SU-DHL-6 (cell line): Measurements from ENCODE around the gene STX3.

Experiments used
- H2AFZ ChIP-seq: fragments of 200-600 bp; sonication (generic); 2 replicates; pipeline ENCODE4 v1.6.1; 2014; ENCODE audit warnings: low read depth, mild to moderate bottlenecking, moderate library complexity, mixed read lengths, antibody characterized with exemption, low read length; ENCODE audit not compliant: severe bottlenecking
- H3F3A ChIP-seq: fragments of 200-600 bp; shearing (Covaris generic); 2 replicates; pipeline ENCODE4 v1.6.0; 2016; ENCODE audit warnings: antibody characterized with exemption, mild to moderate bottlenecking; ENCODE audit not compliant: insufficient read depth
- H3K27ac ChIP-seq: fragments of 200-600 bp; sonication (generic); 2 replicates; pipeline ENCODE4 v1.5.1; 2016; ENCODE audit warnings: low read depth, mild to moderate bottlenecking, low read length, moderate library complexity, mixed read lengths
- H3K27me3 ChIP-seq: fragments of 200-600 bp; sonication (generic), shearing (Covaris generic); 2 replicates; pipeline ENCODE4 v1.6.0; 2014; ENCODE audit warnings: mild to moderate bottlenecking, low read length
- H3K36me3 ChIP-seq: fragments of 200-600 bp; sonication (generic); 2 replicates; pipeline ENCODE4 v1.6.1; 2014; ENCODE audit warnings: mild to moderate bottlenecking, low read length, mixed read lengths
- H3K4me2 ChIP-seq: fragments of 300-600, 200-600 bp; shearing (Covaris generic), sonication (generic); 2 replicates; pipeline ENCODE4 v1.6.0; 2014; ENCODE audit warnings: low read length, low read depth, mild to moderate bottlenecking; ENCODE audit not compliant: poor library complexity, severe bottlenecking
- H3K4me3 ChIP-seq: fragments of 200-600 bp; sonication (generic); 2 replicates; pipeline ENCODE4 v1.5.1; 2014; ENCODE audit warnings: antibody characterized with exemption, low read length, mild to moderate bottlenecking, mixed read lengths; ENCODE audit not compliant: insufficient read depth, poor library complexity, severe bottlenecking
- H3K79me2 ChIP-seq: fragments of 200-600 bp; sonication (generic); 2 replicates; pipeline ENCODE4 v1.6.1; 2014; ENCODE audit warnings: mild to moderate bottlenecking, low read length, moderate library complexity; ENCODE audit not compliant: insufficient read depth
- H3K9ac ChIP-seq: fragments of 200-600 bp; sonication (generic); 2 replicates; pipeline ENCODE4 v1.7.0; 2014; ENCODE audit warnings: mild to moderate bottlenecking, low read length
- H3K9me2 ChIP-seq: fragments of 200-600 bp; sonication (generic); replicated peaks from 2 replicates; pipeline ENCODE4 v1.6.1; 2014; ENCODE audit warnings: low read length; ENCODE audit not compliant: insufficient read depth
- H3K9me3 ChIP-seq: fragments of 200-600 bp; sonication (generic); 2 replicates; pipeline ENCODE4 v1.6.1; 2014; ENCODE audit warnings: low read length, mixed read lengths; ENCODE audit not compliant: insufficient read depth
- H4K20me1 ChIP-seq: fragments of 200-600 bp; sonication (generic); 2 replicates; pipeline ENCODE4 v1.6.1; 2014; ENCODE audit warnings: low read depth, mild to moderate bottlenecking, antibody characterized with exemption, low read length, moderate library complexity, mixed read lengths
- CTCF ChIP-seq: fragments of 200-600 bp; sonication (generic); IDR thresholded peaks from one replicate; pipeline ENCODE4 v1.5.1; 2017; ENCODE audit warnings: antibody characterized with exemption, mild to moderate bottlenecking, low read length, moderate library complexity; ENCODE audit not compliant: insufficient read depth, poor library complexity, severe bottlenecking
- EZH2phosphoT487 ChIP-seq: fragments of 200-600 bp; sonication (generic), shearing (Covaris generic); conservative IDR thresholded peaks from 2 replicates; pipeline ENCODE4 v1.6.1; 2018; ENCODE audit warnings: mild to moderate bottlenecking, antibody characterized with exemption, low read length, moderate library complexity, mixed read lengths

Gene STX3

GRCh38 chr11:59729834-59730233, 25.3 kb upstream of the STX3 start:
- no peaks in the 10 kb centered on the region for H4K20me1 ChIP-seq
- no peak overlapping the region for H3K4me2 ChIP-seq
- no peaks in the 10 kb centered on the region for H3F3A ChIP-seq
- H3K9me3 ChIP-seq, result no peaks in the 10 kb centered on the region
- no peaks in the 10 kb centered on the region for H3K79me2 ChIP-seq
- no peak overlapping the region for H3K4me3 ChIP-seq
- no peak overlapping the region for H2AFZ ChIP-seq
- no peaks in the 10 kb centered on the region for H3K9me2 ChIP-seq
- H3K27ac ChIP-seq, result no peak overlapping the region
- H3K9ac ChIP-seq, result no peak overlapping the region
- H3K36me3 ChIP-seq, result no peaks in the 10 kb centered on the region
- no peaks in the 10 kb centered on the region for H3K27me3 ChIP-seq
- TF ChIP-seq CTCF, result no peak
- no peak for TF ChIP-seq EZH2phosphoT487

DNA sequence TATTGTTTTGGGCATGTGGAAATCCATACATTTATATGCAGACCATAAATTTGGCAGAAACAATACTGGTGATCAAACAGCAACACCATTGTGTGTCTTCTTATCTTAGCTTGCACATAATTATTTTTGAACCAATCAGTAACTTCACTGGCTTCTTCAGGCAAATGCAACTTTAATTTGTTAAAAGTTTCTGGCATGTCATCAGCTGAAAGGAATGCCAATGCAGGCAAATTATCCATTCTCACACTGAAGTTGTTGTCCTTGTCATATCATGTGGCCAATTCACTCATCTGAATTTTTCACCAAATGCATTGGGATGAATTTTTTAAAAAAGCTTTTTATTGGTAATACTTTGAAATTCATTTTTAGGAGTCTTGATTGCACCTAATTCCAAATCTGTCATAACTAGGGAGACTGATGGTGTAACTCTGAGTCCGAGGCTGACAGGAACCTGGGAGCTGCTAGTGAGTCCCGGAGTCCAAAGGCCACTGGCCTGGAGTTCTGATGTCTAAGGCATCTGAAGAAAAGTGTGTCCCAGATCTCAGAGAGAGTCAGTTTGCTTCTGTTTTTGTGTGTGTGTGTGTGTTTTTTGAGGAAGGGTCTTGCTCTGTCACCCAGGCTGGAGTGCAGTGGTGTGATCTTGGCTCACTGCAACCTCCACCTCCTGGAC, 24.1 kb upstream of the STX3 start:
- Histone ChIP-seq H3K27ac (no peak overlapping the region), H3K79me2 (no peaks in the 10 kb centered on the region)

GRCh38 chr11:59746111-59746510, 9.1 kb upstream of the STX3 start:
- H3K27ac ChIP-seq, result no peak overlapping the region
- H3K9me3 ChIP-seq, result no peaks in the 10 kb centered on the region
- H3K4me2 ChIP-seq, result no peak overlapping the region
- H3K36me3 ChIP-seq, result no peaks in the 10 kb centered on the region
- H3K9me2 ChIP-seq, result no peaks in the 10 kb centered on the region
- H3K79me2 ChIP-seq, result no peaks in the 10 kb centered on the region
- no peaks in the 10 kb centered on the region for H3F3A ChIP-seq
- TF ChIP-seq CTCF (no peak), EZH2phosphoT487 (no peak)
- no peak overlapping the region for H3K9ac ChIP-seq
- H2AFZ ChIP-seq, result no peak overlapping the region
- H3K27me3 ChIP-seq, result no peaks in the 10 kb centered on the region
- no peaks in the 10 kb centered on the region for H4K20me1 ChIP-seq
- no peak overlapping the region for H3K4me3 ChIP-seq

More for the DNA sequence above, 24.1 kb upstream of the STX3 start:
- Histone ChIP-seq H2AFZ (no peak overlapping the region), H3K27me3 (no peaks in the 10 kb centered on the region), H3K9ac (no peak overlapping the region), H3K36me3 (no peaks in the 10 kb centered on the region), H3K9me3 (no peaks in the 10 kb centered on the region), H3F3A (no peaks in the 10 kb centered on the region), H4K20me1 (no peaks in the 10 kb centered on the region), H3K4me2 (no peak overlapping the region), H3K9me2 (no peaks in the 10 kb centered on the region), H3K4me3 (no peak overlapping the region)
- TF ChIP-seq CTCF, result no peak
- no peak for TF ChIP-seq EZH2phosphoT487
